ENCODE results near the gene HAUS7. TPM values are rescaled to one million over a fixed set of nuclear protein-coding genes. Genes with fewer than 3 reads are reported as not detected.

The HAUS7 gene
- total and polyA plus RNA-seq, 2 of the 8 experiments (the other 6 are each of a cell fraction or from before 2014, with no cell fraction given) = 45.4 to 54.0 TPM

GRCh38 chrX:153513265-153513664 lies 42.9 kb upstream of the HAUS7 start:
- peaks cover 8 to 19% (median 18%) of the 10 kb centered on the region in 4 experiments for H3K27me3 ChIP-seq (replicated peaks in 1 of 4; ENCODE audit: control insufficient read depth in 3 of 4, extremely low read depth in 1 of 4, insufficient read depth in 3 of 4, low read length in 3 of 4)
- H3K56ac ChIP-seq (replicated peaks; ENCODE audit: insufficient read length, low read depth, low read length) = no peak overlapping the region
- H3K36me3 ChIP-seq (ENCODE audit: control insufficient read depth in 2 of 4, insufficient read depth in 4 of 4, low read length in 3 of 4) = no peaks in the 10 kb centered on the region
- 57% methylated on average over 3 of the region's 5 CpGs; no CpG with 5 or more reads in 1 of the 2 experiments for WGBS, 2 experiments (ENCODE audit: extremely low coverage in 1 of 2, insufficient coverage in 1 of 2, insufficient read length in 1 of 2, insufficient replicate concordance in 2 of 2, low coverage in 1 of 2, low lambda C conversion rate in 2 of 2, missing lambda C conversion rate in 1 of 2)
- H2BK12ac ChIP-seq (ENCODE audit: low read depth, low read length) = no peak overlapping the region
- H4K8ac ChIP-seq (ENCODE audit: extremely low read depth, insufficient read depth, low read length) = no peak overlapping the region
- FAIRE-seq = no peak
- no peaks in the 10 kb centered on the region for H3K9me3 ChIP-seq (ENCODE audit: insufficient read depth in 2 of 2, low read depth in 1 of 2, low read length in 1 of 2)
- H4K20me1 ChIP-seq (replicated peaks in 1 of 2; ENCODE audit: control insufficient read depth in 1 of 2, insufficient read depth in 2 of 2, low read length in 2 of 2) = peaks cover 0 to 8% of the 10 kb centered on the region in 2 experiments
- H2AK5ac ChIP-seq (ENCODE audit: low read depth, low read length) = no peak overlapping the region
- no peak overlapping the region for H2BK120ac ChIP-seq (replicated peaks; ENCODE audit: low read depth, low read length)
- H3K27ac ChIP-seq (ENCODE audit: low read depth, low read length) = no peak overlapping the region
- H4K5ac ChIP-seq (ENCODE audit: insufficient read length, low read depth, low read length) = no peak overlapping the region
- POLR2A ChIA-PET (ENCODE audit: partially characterized antibody) = no interaction called here
- H3K4me3 ChIP-seq (ENCODE audit: extremely low read depth in 1 of 4, insufficient read depth in 2 of 4, low read depth in 3 of 4, low read length in 4 of 4) = no peak overlapping the region
- H2AFZ ChIP-seq (ENCODE audit: low read length) = no peak overlapping the region
- no peaks in the 10 kb centered on the region for H3K79me2 ChIP-seq (ENCODE audit: control insufficient read depth in 1 of 2, insufficient read depth in 2 of 2, low read length in 2 of 2)
- H3K23me2 ChIP-seq (ENCODE audit: low read depth, low read length) = peaks cover 10% of the 10 kb centered on the region; the same call in 1 of the 2 replicates
- H3K18ac ChIP-seq (ENCODE audit: extremely low read depth, low read length) = no peak overlapping the region
- H2BK20ac ChIP-seq (ENCODE audit: low read length) = no peak overlapping the region
- no peaks in the 10 kb centered on the region for H3K4me1 ChIP-seq (replicated peaks in 1 of 4; ENCODE audit: control insufficient read depth in 3 of 4, insufficient read depth in 4 of 4, low read length in 3 of 4)
- no peak overlapping the region for H2BK5ac ChIP-seq (ENCODE audit: low read depth, low read length)
- H3K4me2 ChIP-seq (ENCODE audit: insufficient read depth in 1 of 2, low read depth in 2 of 2, low read length in 2 of 2) = no peak overlapping the region
- no peak overlapping the region for H3K9ac ChIP-seq (replicated peaks in 1 of 4; ENCODE audit: extremely low read depth in 1 of 4, low read depth in 3 of 4, low read length in 3 of 4)
- no peak overlapping the region for H3K23ac ChIP-seq (ENCODE audit: insufficient read length)
- H3K14ac ChIP-seq (ENCODE audit: insufficient read length) = no peak overlapping the region
- no peak for DNase-seq (ENCODE audit: low read depth in 1 of 2, low spot score in 2 of 2)
- H3K79me1 ChIP-seq (ENCODE audit: low read depth, low read length) = no peaks in the 10 kb centered on the region
- peak overlapping the region; percentile 19; the same call in 1 of the 2 replicates for H2BK15ac ChIP-seq (ENCODE audit: low read length)
- CTCF ChIA-PET (ENCODE audit: partially characterized antibody) = no interaction called here
- no peak overlapping the region for H3K4ac ChIP-seq (replicated peaks; ENCODE audit: insufficient read length, low read depth, low read length)
- H4K91ac ChIP-seq (replicated peaks; ENCODE audit: insufficient read length, low read length) = no peak overlapping the region
- no peak for TF ChIP-seq SIX5 (IDR thresholded peaks at IDR 0.05; ENCODE audit: low read depth, low read length)
